WTC11 (cell line): ENCODE measurements around the gene EIF3F. TPM values are rescaled to one million over a fixed set of nuclear protein-coding genes. Genes with fewer than 3 reads are reported as not detected.

Experiments
- ATAC-seq: fragments of 200-7000 bp; cut with Tn5 transposase; 2 replicates; pipeline ENCODE4 v1.10.0; 2021; ENCODE audit warnings: mild to moderate bottlenecking, moderate library complexity
- CTCF ChIA-PET: fragments of 300-600 bp; sonication (Branson Sonifier 250); formaldehyde crosslinking; loops from one replicate; lab custom pipeline; 2021; ENCODE audit warnings: antibody characterized with exemption; lab: Charles Lee
- POLR2A ChIA-PET: fragments of 350-600 bp; sonication (Branson Sonifier 250); formaldehyde crosslinking; loops from one replicate; lab custom pipeline; 2021; ENCODE audit warnings: antibody characterized with exemption; lab: Charles Lee
- DNase-seq: peaks from one replicate; pipeline ENCODE4 v3.0.0; 2021; ENCODE audit warnings: low spot score
- H3K27ac Mint-ChIP-seq: 2 replicates; pipeline ENCODE4 v1.8.0; 2021; ENCODE audit warnings: mixed read lengths
- H3K27me3 Mint-ChIP-seq: 2 replicates; pipeline ENCODE4 v1.8.0; 2021; ENCODE audit warnings: low read depth, mild to moderate bottlenecking, moderate library complexity, mixed read lengths
- H3K36me3 Mint-ChIP-seq: 2 replicates; pipeline ENCODE4 v1.8.0; 2021; ENCODE audit warnings: mixed read lengths
- H3K4me1 Mint-ChIP-seq: 2 replicates; pipeline ENCODE4 v1.8.0; 2022; ENCODE audit warnings: mixed read lengths
- H3K4me3 Mint-ChIP-seq: 2 replicates; pipeline ENCODE4 v1.8.0; 2021; ENCODE audit warnings: mild to moderate bottlenecking, moderate library complexity, mixed read lengths
- H3K9me3 Mint-ChIP-seq: 2 replicates; pipeline ENCODE4 v1.8.0; 2021; ENCODE audit warnings: mixed read lengths
- ATF2 ChIP-seq: sonication (generic); formaldehyde crosslinking; IDR thresholded peaks from 2 replicates; pipeline ENCODE4 v1.8.1; 2022; ENCODE audit warnings: low read depth, missing genetic modification reagents, borderline replicate concordance
- E2F4 ChIP-seq: sonication (generic); formaldehyde crosslinking; IDR thresholded peaks from 2 replicates; pipeline ENCODE4 v1.8.1; 2022; ENCODE audit warnings: low read depth, mild to moderate bottlenecking, moderate library complexity, missing genetic modification reagents, borderline replicate concordance
- ELF4 ChIP-seq: sonication (generic); formaldehyde crosslinking; IDR thresholded peaks from 2 replicates; pipeline ENCODE4 v1.8.1; 2022; ENCODE audit warnings: low read depth, mild to moderate bottlenecking, moderate library complexity, missing genetic modification reagents
- EMX1 ChIP-seq: fragments of 250-450 bp; sonication (Bioruptor Pico); IDR thresholded peaks from 2 replicates; pipeline ENCODE4 v1.8.0; 2021; ENCODE audit warnings: mild to moderate bottlenecking
- GTF2I ChIP-seq: fragments of 250-450 bp; sonication (Bioruptor Pico); conservative IDR thresholded peaks from 2 replicates; pipeline ENCODE4 v1.4.0; 2021; ENCODE audit warnings: mild to moderate bottlenecking
- JAZF1 ChIP-seq: fragments of 250-450 bp; sonication (Bioruptor Pico); IDR thresholded peaks from 2 replicates; pipeline ENCODE4 v1.9.0; 2021; ENCODE audit warnings: moderate library complexity, mild to moderate bottlenecking, inconsistent platforms
- JUN ChIP-seq: sonication (generic); formaldehyde crosslinking; IDR thresholded peaks from 2 replicates; pipeline ENCODE4 v1.8.0; 2023; ENCODE audit warnings: mild to moderate bottlenecking, missing genetic modification reagents
- MXD4 ChIP-seq: fragments of 250-450 bp; sonication (Bioruptor Pico); IDR thresholded peaks from 2 replicates; pipeline ENCODE4 v1.8.0; 2021; ENCODE audit warnings: mild to moderate bottlenecking, moderate library complexity, borderline replicate concordance
- RELA ChIP-seq: sonication (generic); formaldehyde crosslinking; IDR thresholded peaks from 2 replicates; pipeline ENCODE4 v1.8.1; 2022; ENCODE audit warnings: missing genetic modification reagents, mild to moderate bottlenecking, borderline replicate concordance
- SP1 ChIP-seq: sonication (generic); formaldehyde crosslinking; conservative IDR thresholded peaks from 2 replicates; pipeline ENCODE4 v1.8.1; 2022; ENCODE audit warnings: missing genetic modification reagents
- ZNF138 ChIP-seq: sonication (generic); formaldehyde crosslinking; conservative IDR thresholded peaks from 2 replicates; pipeline ENCODE4 v1.8.1; 2022; ENCODE audit warnings: mild to moderate bottlenecking, moderate library complexity, missing genetic modification reagents
- ZNF232 ChIP-seq: sonication (generic); formaldehyde crosslinking; IDR thresholded peaks from 2 replicates; pipeline ENCODE4 v1.8.0; 2022; ENCODE audit warnings: mild to moderate bottlenecking, missing genetic modification reagents
- ZNF281 ChIP-seq: sonication (generic); formaldehyde crosslinking; IDR thresholded peaks from 2 replicates; pipeline ENCODE4 v1.8.0; 2023; ENCODE audit warnings: mild to moderate bottlenecking, missing genetic modification reagents
- ZNF317 ChIP-seq: sonication (generic); formaldehyde crosslinking; IDR thresholded peaks from 2 replicates; pipeline ENCODE4 v1.8.1; 2023; ENCODE audit warnings: low read depth, mild to moderate bottlenecking, moderate library complexity, missing genetic modification reagents, borderline replicate concordance
- ZNF396 ChIP-seq: fragments of 250-450 bp; sonication (Bioruptor Pico); IDR thresholded peaks from 2 replicates; pipeline ENCODE4 v1.8.0; 2021; ENCODE audit warnings: mild to moderate bottlenecking, moderate library complexity, borderline replicate concordance
- ZNF671 ChIP-seq: fragments of 250-450 bp; sonication (Bioruptor Pico); IDR thresholded peaks from 2 replicates; pipeline ENCODE4 v1.8.0; 2021; ENCODE audit warnings: mild to moderate bottlenecking
- total RNA-seq: library from RNA; stranded (reverse); gene quantifications from 3 replicates; pipeline ENCODE4 v1.2.3, GENCODE V29; 2021
- TF ChIP-seq, protein P1 (sequence below): sonication (generic); formaldehyde crosslinking; IDR thresholded peaks from 2 replicates; pipeline ENCODE4 v1.8.1; 2023; ENCODE audit warnings: mild to moderate bottlenecking, missing genetic modification reagents, moderate library complexity
- TF ChIP-seq, protein P2 (sequence below): sonication (generic); formaldehyde crosslinking; IDR thresholded peaks from 2 replicates; pipeline ENCODE4 v1.8.1; 2023; ENCODE audit warnings: mild to moderate bottlenecking, missing genetic modification reagents, borderline replicate concordance
- TF ChIP-seq, protein P3 (sequence below): fragments of 250-450 bp; sonication (Bioruptor Pico); IDR thresholded peaks from 2 replicates; pipeline ENCODE4 v1.9.0; 2021; ENCODE audit warnings: mild to moderate bottlenecking

EIF3F gene
- total RNA-seq, 1 experiment from 2014 or later = 356 TPM

DNA sequence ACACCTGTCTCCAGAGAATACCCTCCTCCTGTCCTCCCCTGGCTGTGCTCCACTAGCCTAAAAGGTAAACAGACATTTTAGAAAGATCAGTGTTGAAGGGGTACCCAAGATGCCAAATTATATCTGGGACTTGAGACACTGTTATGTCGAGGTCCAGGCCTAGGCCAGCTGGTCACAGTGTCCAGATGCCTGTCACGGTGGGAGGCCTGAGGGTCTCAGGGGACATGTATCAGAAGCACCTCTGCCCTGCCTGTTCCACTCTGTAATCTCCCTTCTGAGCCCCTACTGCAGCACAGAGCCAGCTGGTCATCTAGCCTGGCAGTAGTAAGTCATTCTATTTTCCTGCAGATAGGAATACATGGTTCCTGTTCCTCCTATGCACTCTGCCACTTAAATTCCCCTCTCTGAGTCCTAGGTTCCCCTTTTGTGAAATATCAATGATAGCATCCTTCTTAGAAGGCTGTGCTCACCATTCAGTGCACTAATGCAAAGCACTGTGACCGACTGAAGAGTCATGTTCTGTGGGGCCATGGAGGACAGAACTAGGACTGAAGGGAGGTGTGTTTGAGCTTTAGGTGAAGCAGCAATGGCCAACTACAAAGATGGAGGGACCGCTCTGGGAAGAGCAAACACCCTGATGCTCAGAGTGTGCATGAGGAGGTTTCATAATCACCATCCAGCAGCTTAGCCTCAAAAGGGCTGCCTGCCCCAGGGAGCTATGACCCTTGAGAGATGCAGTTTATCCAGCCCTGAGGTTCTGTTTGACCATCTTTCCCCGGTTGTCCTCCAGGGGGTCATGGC, 49.1 kb downstream of the EIF3F start:
- CTCF ChIA-PET = interaction anchor here (0.7 to 14.5 kb wide), 5 partner anchors 13 to 157 kb away, joined by 3 to 278 read pairs (median 12); no protein-coding TSS in a partner anchor
- H3K27me3 Mint-ChIP-seq = peaks cover 7% of the 10 kb centered on the region
- no peaks in the 10 kb centered on the region for H3K9me3 Mint-ChIP-seq
- no peak overlapping the region for H3K4me3 Mint-ChIP-seq
- peaks cover 15% of the 10 kb centered on the region for H3K4me1 Mint-ChIP-seq
- DNase-seq = no peak
- no peaks in the 10 kb centered on the region for H3K36me3 Mint-ChIP-seq
- POLR2A ChIA-PET = interaction anchor here (0.6 kb wide), 1 partner anchor 127 kb away, joined by 5 read pairs; no protein-coding TSS in a partner anchor
- TF ChIP-seq ZNF671 (no peak), ELF4 (CRISPR knock-in tag) (no peak), EMX1 (CRISPR knock-in tag) (no peak)
- ATAC-seq = no peak
- H3K27ac Mint-ChIP-seq = no peak overlapping the region

- ATAC-seq (no peak), DNase-seq (no peak)
- Mint-ChIP-seq H3K27ac (no peak overlapping the region), H3K36me3 (no peaks in the 10 kb centered on the region), H3K4me3 (no peak overlapping the region), H3K9me3 (no peaks in the 10 kb centered on the region), H3K4me1 (peaks cover 15% of the 10 kb centered on the region), H3K27me3 (peaks cover 7% of the 10 kb centered on the region)
- POLR2A ChIA-PET = no interaction called here
- CTCF ChIA-PET = interaction anchor here (1.2 to 14.5 kb wide), 4 partner anchors 18 to 156 kb away, joined by 3 to 278 read pairs (median 18); no protein-coding TSS in a partner anchor
- TF ChIP-seq ZNF138 (CRISPR knock-in tag) = no peak
- TF ChIP-seq ZNF232 (CRISPR knock-in tag) = no peak
- no peak for TF ChIP-seq GTF2I
- TF ChIP-seq, protein P1, sequence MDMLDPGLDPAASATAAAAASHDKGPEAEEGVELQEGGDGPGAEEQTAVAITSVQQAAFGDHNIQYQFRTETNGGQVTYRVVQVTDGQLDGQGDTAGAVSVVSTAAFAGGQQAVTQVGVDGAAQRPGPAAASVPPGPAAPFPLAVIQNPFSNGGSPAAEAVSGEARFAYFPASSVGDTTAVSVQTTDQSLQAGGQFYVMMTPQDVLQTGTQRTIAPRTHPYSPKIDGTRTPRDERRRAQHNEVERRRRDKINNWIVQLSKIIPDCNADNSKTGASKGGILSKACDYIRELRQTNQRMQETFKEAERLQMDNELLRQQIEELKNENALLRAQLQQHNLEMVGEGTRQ = no peak
- no peak for TF ChIP-seq SP1 (CRISPR knock-in tag)
- TF ChIP-seq, protein P2, sequence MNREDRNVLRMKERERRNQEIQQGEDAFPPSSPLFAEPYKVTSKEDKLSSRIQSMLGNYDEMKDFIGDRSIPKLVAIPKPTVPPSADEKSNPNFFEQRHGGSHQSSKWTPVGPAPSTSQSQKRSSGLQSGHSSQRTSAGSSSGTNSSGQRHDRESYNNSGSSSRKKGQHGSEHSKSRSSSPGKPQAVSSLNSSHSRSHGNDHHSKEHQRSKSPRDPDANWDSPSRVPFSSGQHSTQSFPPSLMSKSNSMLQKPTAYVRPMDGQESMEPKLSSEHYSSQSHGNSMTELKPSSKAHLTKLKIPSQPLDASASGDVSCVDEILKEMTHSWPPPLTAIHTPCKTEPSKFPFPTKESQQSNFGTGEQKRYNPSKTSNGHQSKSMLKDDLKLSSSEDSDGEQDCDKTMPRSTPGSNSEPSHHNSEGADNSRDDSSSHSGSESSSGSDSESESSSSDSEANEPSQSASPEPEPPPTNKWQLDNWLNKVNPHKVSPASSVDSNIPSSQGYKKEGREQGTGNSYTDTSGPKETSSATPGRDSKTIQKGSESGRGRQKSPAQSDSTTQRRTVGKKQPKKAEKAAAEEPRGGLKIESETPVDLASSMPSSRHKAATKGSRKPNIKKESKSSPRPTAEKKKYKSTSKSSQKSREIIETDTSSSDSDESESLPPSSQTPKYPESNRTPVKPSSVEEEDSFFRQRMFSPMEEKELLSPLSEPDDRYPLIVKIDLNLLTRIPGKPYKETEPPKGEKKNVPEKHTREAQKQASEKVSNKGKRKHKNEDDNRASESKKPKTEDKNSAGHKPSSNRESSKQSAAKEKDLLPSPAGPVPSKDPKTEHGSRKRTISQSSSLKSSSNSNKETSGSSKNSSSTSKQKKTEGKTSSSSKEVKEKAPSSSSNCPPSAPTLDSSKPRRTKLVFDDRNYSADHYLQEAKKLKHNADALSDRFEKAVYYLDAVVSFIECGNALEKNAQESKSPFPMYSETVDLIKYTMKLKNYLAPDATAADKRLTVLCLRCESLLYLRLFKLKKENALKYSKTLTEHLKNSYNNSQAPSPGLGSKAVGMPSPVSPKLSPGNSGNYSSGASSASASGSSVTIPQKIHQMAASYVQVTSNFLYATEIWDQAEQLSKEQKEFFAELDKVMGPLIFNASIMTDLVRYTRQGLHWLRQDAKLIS (CRISPR knock-in tag) = no peak
- no peak for TF ChIP-seq JAZF1
- no peak for TF ChIP-seq RELA (CRISPR knock-in tag)
- TF ChIP-seq ZNF281 (CRISPR knock-in tag) = no peak
- no peak for TF ChIP-seq MXD4 (CRISPR knock-in tag)
- TF ChIP-seq, protein P3, sequence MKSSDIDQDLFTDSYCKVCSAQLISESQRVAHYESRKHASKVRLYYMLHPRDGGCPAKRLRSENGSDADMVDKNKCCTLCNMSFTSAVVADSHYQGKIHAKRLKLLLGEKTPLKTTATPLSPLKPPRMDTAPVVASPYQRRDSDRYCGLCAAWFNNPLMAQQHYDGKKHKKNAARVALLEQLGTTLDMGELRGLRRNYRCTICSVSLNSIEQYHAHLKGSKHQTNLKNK = no peak
- TF ChIP-seq ELF4 (CRISPR knock-in tag) = no peak
- no peak for TF ChIP-seq ZNF317 (CRISPR knock-in tag)
- TF ChIP-seq JUN (CRISPR knock-in tag) = no peak
- no peak for TF ChIP-seq ATF2
- TF ChIP-seq E2F4 (CRISPR knock-in tag) = no peak
- TF ChIP-seq ZNF396 = no peak
Observed at GRCh38 chr11:8036986-8037385, 49.8 kb downstream of the EIF3F start.
